ENCODE measurements around the gene PPP2R5B.

The PPP2R5B gene

GRCh38 chr11:64954201-64954600 lies 29.7 kb downstream of the PPP2R5B start:
- TF ChIP-seq GABPA (IDR thresholded peaks at IDR 0.05; ENCODE audit: low read depth) (no peak), REST (IDR thresholded peaks at IDR 0.05; ENCODE audit: insufficient replicate concordance, low read depth) (no peak), SPI1 (IDR thresholded peaks at IDR 0.05; ENCODE audit: borderline replicate concordance, low read depth) (no peak), CTCF (IDR thresholded peaks at IDR 0.05; ENCODE audit: insufficient read depth, low read length) (no peak), POLR2AphosphoS5 (IDR thresholded peaks at IDR 0.05; ENCODE audit: low read depth) (no peak)
- H3K4me3 ChIP-seq (replicated peaks; ENCODE audit: insufficient read depth, low read length), result no peak overlapping the region
- H3K27me3 ChIP-seq (ENCODE audit: insufficient read depth, poor library complexity, severe bottlenecking), result peaks cover 2% of the 10 kb centered on the region
- DNase-seq (ENCODE audit: low read depth in 1 of 2, low spot score in 1 of 2), result no peak
- no peak overlapping the region for H3K27ac ChIP-seq (replicated peaks)

GRCh38 chr11:64959498-64959897 lies 35.0 kb downstream of the PPP2R5B start:
- no peak for DNase-seq (ENCODE audit: low read depth in 1 of 2, low spot score in 1 of 2)
- Histone ChIP-seq H3K27ac (replicated peaks) (no peak overlapping the region), H3K27me3 (ENCODE audit: insufficient read depth, poor library complexity, severe bottlenecking) (peaks cover 2% of the 10 kb centered on the region), H3K4me3 (replicated peaks; ENCODE audit: insufficient read depth, low read length) (no peak overlapping the region)
- TF ChIP-seq GABPA (IDR thresholded peaks at IDR 0.05; ENCODE audit: low read depth) (no peak), SPI1 (IDR thresholded peaks at IDR 0.05; ENCODE audit: borderline replicate concordance, low read depth) (no peak), CTCF (IDR thresholded peaks at IDR 0.05; ENCODE audit: insufficient read depth, low read length) (no peak), POLR2AphosphoS5 (IDR thresholded peaks at IDR 0.05; ENCODE audit: low read depth) (no peak), REST (IDR thresholded peaks at IDR 0.05; ENCODE audit: insufficient replicate concordance, low read depth) (no peak)

GRCh38 chr11:64960719-64961118 lies 36.2 kb downstream of the PPP2R5B start:
- no peak for TF ChIP-seq GABPA (IDR thresholded peaks at IDR 0.05; ENCODE audit: low read depth)
- TF ChIP-seq REST (IDR thresholded peaks at IDR 0.05; ENCODE audit: insufficient replicate concordance, low read depth), result no peak
- no peak for TF ChIP-seq POLR2AphosphoS5 (IDR thresholded peaks at IDR 0.05; ENCODE audit: low read depth)
- TF ChIP-seq SPI1 (IDR thresholded peaks at IDR 0.05; ENCODE audit: borderline replicate concordance, low read depth), result no peak
- no peak for TF ChIP-seq CTCF (IDR thresholded peaks at IDR 0.05; ENCODE audit: insufficient read depth, low read length)
- Histone ChIP-seq H3K4me3 (replicated peaks; ENCODE audit: insufficient read depth, low read length) (no peak overlapping the region), H3K27me3 (ENCODE audit: insufficient read depth, poor library complexity, severe bottlenecking) (no peaks in the 10 kb centered on the region), H3K27ac (replicated peaks) (no peak overlapping the region)
- no peak for DNase-seq (ENCODE audit: low read depth in 1 of 2, low spot score in 1 of 2)
